GM21381 (cell line): Measurements from ENCODE around the gene M1AP.
"Not testable (repeated sequence)": the region's sequence is repeated elsewhere in the genome, so short reads cannot be mapped to it uniquely, and the experiment has no call there.

Experiments
- ATAC-seq: cut with Tn5 transposase; IDR thresholded peaks from one replicate; pipeline ENCODE4 v1.9.1; 2021; ENCODE audit warnings: mild to moderate bottlenecking, moderate library complexity; ENCODE audit not compliant: unreplicated experiment

M1AP gene

DNA sequence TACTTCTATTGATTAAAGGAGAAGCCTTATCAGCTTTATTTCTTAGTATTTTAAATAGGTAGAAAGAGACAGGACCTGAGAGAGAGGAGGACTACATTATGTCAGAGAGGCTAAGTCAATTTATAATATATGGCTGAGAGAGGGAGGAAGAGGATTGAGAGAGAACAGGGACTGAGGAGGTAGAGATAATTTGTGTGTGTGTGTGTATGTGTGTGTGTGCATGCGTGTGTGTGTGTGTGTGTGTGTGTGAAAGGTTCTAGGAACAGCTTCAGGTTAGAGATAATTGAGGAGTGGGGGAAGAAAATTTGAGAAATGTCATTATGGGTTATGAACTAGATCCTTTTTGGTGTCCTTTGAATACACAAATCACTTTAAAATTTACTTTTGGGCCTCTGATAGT, 78.4 kb downstream of the M1AP start:
- ATAC-seq, result no peak

DNA sequence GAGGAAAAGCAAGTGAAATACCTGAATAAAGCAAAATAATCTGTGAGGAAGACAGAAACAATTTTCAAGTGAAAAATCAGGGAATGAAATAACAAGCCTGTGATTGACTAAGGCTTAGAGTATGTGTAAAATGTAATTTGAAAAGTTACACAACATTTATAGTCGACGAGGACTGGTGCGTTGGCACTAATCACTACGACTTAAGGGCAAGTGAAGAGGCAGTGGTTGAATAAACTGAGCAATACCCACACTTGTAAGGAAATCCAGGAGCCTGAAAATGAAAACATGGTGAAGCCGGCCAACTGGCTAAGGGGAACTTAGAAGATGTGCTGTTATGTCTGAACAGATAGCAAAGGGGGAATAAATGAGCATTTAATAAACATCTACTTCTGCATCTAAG, 80.2 kb downstream of the M1AP start:
- no peak for ATAC-seq

DNA sequence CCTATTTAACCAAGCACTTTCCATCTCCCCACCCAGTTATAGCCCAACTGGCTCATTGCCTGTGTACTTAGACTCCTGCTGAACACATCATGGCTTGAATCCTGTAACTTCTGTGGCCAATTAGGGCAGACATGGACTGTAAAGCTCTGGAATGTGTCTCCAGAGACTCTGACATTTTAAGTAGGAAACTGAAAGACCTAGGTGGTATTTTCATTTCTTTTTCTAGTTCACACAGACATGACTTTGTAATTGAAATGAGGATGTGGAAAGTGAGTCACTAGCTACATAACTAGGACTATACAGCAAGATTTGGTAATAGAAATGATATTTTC, 81.4 kb downstream of the M1AP start:
- ATAC-seq, result no peak

DNA sequence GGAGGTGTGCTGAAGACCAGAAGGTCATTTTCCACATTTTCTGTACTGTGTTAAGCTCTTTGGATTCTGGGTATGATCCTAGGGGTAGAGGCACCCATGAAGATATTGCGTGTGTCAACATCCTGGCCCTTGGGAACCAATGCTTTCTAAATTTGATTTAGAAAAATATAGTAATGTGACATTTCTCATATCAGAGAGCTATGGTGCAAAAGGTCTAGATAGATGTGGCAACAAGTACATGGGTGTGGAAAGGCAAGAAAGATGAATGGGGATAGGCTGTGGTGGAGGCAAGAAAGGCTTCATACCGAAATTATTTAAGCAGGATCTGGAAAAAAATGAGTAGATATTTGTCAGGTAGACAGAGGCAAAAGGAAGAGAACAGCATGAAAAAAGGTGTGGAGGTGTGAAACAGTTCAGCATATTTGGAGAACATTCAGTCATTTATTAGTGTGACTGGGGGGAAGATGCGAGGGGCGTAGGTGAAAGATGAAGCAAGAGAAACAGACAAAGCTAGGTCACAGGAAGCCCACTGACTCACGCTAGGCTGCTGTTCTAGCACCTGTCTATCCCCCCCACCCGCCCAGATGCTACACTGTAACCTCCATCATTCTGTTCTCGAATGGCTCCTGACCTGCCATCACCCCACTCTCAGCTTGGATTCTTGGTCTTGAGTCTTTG, 81.9 kb downstream of the M1AP start:
- ATAC-seq, result no peak

DNA sequence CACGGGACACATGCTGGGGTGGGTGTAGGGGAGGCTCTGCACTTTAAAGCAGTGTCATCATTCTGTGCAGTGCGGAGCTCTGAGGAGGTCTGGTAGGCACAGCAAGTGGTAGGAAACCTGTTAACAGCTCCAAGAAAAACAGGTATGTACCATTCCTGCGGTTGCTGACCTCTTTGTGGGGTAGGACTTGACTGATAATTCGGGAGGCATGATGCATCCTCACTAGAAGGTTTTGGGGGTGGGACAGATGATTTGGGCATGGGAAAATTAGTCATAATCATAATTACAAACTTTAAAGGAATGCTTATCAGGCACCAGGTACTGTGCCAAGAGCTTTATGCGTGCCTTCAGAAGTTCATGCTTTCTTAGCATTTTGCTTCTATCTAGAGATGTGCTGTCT, 83.9 kb downstream of the M1AP start:
- ATAC-seq, result no peak

DNA sequence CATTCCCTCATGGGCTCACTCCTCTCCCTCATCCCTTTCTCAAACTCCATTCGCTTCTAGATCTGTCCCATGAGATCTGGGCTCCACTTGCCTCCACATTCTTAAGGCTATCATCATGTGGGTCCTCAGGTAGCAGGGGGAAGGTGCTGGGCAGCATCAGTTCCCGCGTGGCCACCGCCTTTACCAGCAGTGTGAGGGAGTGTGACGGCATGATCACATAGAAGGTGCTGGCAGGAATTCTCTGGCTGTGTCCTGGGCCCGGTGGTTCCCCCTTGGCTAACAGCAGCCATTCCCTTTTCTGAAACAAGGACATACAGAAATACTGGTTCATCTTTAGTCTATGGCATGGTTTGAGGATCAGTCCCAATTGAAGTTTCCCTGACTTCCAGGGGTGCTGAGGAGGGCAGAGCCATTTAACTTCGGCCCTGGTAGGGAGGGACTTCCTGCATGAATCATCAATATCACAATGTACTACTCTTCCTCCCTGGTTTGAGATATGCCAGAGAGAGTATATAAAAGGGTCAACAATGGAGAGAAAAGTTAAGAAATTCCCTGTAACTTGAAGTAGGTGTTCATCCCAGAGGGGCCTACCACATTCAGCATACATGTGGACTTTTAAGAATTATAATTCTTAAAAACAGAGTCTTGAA, 85.9 kb downstream of the M1AP start:
- ATAC-seq, result no peak

DNA sequence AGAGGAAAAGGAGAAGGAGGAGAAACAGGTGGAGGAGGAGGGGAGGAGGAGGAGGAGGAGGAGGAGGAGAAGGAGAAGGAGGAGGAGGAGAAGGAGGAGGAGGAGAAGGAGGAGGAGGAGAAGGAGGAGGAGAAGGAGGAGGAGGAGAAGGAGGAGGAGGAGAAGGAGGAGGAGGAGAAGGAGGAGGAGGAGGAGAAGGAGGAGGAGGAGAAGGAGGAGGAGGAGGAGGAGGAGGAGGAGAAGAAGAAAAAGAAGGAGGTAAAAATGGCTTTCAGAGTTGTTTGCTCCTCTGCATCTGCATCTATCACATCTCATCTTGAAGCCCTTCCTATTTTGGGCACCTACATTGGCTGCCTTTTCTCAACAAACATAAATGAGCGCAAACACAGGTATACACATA, 87.1 kb downstream of the M1AP start:
- not testable (repeated sequence) for ATAC-seq

DNA sequence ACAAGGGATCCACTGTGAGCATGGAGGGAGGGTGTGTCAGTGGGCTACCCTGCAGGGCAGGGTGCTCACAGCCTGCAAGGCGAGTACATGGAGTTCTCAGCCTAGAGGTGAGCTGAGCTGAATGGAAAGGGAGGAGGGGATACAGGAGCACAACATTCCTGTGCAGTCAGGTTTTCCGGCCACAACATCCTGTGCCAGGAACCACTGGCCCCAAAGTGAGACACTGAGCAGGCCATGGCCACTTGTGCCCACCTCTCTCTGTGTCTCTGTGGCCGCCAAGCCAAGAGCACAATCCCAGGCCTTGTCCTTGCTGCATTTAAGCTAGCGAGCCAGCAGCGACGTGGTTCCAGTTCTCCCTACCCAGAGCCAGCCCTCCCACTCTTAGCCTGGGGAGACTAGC, 87.5 kb downstream of the M1AP start:
- no peak for ATAC-seq

- ATAC-seq, result no peak
Observed at GRCh38 chr2:74559912-74560311, 88.2 kb downstream of the M1AP start.

DNA sequence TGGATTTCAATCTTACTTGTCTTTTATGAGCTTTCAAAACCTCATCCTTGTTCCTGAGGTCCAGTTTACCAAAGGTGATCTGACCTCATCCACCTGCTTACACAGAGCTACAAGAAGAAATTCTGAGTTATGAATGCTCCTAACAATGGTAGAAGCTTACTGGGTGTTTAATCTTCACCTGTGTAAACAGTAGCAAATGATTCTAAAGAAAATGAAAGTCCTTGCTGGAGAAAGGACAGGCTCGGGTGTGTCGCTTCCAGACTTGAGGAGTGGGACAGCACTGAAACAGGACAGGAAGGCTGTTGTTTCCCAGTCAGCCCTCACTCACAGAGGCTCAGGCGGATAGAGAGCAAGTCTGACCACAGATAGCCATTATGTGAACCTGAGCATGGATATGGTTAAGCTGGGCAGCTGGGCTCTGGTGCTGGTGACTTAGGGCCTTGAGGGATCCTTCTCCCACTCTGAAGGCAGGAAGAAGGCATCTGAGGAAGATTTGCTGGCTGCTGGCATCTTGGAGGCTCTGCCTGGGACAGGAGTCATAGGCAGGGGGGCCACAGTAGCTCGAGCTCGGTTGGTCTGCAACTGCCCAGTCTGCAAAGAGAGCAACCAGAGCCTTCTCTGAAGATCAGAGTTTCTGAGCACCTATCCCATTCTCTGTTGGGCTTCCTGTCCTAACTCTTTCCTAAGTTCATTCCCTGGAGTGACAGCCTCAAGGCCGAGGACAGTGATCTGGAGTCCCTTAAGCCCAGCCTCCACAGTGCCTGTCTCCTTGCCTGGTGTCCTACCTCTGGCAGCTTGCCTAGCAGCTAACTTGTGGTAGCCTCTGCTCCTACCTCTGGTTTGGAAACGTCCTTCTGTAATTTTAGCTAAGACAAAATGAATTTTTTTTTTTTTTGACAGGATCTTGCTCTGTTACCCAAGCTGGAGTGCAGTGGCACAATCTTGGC, 89.6 kb downstream of the M1AP start:
- ATAC-seq, result no peak

DNA sequence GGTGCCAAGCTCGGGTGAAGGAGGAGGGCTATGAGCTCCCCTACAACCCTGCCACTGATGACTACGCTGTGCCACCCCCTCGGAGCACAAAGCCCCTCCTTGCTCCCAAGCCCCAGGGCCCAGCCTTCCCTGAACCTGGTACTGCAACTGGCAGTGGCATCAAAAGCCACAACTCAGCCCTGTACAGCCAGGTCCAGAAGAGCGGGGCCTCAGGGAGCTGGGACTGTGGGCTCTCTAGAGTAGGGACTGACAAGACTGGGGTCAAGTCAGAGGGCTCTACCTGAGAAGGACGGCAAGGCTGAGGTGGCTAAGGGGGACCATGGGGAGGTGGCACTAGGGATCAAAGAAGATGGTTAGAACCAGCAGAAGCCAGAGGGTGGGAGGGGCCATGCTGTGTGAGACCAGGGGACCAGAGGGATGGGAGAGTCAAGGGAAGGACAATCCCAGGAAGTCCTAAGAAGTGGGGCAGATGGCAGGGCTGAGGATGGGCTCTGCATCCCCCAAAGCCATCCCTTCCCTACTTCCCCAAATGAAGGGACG, 91.2 kb downstream of the M1AP start:
- no peak for ATAC-seq

GRCh38 chr2:74556159-74556558, 92.0 kb downstream of the M1AP start:
- ATAC-seq, result no peak

GRCh38 chr2:74555610-74556103, 92.5 kb downstream of the M1AP start:
- ATAC-seq, result no peak

GRCh38 chr2:74554820-74555531, 93.2 kb downstream of the M1AP start:
- ATAC-seq, result peak; percentile 32

DNA sequence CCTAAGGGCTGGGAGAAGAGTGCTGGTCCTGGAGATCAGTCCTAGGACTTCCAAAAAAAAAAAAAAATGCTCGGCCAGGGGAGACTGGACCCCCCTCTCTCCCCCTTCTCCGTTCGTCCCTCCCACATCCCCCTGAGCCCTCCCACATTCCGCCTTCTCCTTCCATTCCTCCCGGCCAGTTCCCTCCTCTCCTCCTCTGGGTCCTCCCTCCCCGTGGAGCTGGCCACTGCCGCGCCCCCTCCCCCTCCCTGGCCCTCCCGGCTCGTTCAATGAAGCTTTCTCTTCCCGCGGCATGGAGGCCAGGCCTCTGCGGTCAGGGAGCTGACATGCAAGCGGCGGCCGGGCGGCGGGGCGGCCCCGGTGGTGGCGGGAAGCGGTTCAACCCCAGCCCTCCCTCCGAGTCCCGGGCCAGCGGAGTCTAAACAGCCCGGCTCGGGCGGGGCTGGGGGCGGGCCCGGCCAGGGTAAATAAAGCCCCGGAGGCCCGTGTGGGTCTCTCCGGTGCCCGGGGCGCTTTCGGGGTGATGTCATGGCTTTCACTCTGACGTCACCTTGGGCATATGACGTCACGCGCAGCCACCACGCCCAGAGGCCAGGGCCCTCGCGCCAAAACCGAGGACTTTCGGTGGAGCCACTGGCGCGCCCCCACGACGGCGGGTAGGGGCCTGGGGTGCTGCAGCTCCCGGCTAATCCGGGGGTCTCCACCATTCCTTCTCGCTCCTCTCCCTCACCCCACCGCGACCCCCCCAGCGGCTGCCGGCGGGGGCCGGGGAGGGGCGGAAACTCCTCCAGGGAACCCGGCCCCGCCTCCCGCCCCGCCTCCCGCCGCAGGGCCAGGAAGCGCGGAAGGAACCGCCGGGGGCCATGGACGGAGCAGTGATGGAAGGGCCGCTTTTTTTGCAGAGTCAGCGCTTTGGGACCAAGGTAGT, 94.0 kb downstream of the M1AP start, which contains the start of the genes DOK1 and LOXL3:
TSS of gene DOK1 (plus strand) at position 829 of the 928 bp plus-strand sequence. CDS start at position 864, 35 bp downstream.
TSS of gene LOXL3 (minus strand) at position 51 of the 928 bp plus-strand sequence. CDS start 1,308 bp downstream, outside the sequence.
- peak; percentile 56 for ATAC-seq

GRCh38 chr2:74552914-74553811, 95.0 kb downstream of the M1AP start:
- ATAC-seq, result no peak

DNA sequence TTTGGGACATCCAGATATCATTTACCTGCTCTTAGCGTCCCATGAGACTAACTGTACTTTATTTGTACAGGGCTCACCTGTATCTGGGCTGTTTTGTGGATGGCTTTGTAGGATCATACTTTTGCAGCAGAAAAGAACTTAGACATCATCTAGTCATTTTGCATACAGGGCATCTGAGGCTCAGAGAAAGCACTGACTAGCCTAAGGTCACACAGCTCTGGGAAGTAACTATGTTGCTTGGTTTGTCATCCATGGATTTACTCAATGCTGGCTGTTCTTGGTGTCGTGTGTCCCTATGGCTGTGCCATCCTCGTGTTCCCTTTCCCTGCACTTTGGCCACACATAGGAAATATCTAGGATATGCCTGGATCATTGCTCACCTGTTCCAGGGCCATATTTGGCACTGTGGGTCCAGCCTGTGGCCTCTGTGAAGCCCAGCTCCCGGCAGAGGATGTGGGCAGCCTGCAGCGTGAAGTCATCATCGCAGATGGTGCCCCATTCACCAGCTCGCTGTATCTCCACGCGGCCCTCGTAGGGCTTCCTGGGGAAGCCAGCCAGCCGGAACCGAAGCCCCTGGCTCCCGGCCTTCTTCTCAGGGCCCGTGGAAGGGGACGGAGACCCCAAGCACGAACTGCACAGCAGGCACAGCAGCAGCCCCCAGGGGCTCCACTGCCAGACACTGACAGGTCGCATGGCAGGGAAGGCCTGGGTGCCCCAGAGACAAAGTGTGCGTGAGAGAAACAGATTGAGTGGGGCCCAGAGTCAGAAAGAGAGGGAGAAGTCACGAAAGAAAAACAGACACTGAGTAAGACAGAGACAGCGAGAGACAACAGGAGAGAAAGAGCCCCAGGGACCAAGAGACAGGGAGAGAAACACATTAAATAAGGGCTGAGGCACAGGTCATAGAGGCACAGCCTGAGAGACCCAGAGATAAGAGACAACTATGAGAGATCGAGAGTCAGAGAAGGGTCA, 95.9 kb downstream of the M1AP start:
- no peak for ATAC-seq
